HG03439 (cell line): ENCODE measurements around the gene PDCD1LG2.

Experiments used
- ATAC-seq: cut with Tn5 transposase; IDR thresholded peaks from one replicate; pipeline ENCODE4 v1.9.1; 2021; ENCODE audit warnings: mild to moderate bottlenecking, moderate library complexity; ENCODE audit not compliant: unreplicated experiment

Gene PDCD1LG2

GRCh38 chr9:5608298-5609225, 98.2 kb downstream of the PDCD1LG2 start:
- ATAC-seq, result peak; percentile 62

DNA sequence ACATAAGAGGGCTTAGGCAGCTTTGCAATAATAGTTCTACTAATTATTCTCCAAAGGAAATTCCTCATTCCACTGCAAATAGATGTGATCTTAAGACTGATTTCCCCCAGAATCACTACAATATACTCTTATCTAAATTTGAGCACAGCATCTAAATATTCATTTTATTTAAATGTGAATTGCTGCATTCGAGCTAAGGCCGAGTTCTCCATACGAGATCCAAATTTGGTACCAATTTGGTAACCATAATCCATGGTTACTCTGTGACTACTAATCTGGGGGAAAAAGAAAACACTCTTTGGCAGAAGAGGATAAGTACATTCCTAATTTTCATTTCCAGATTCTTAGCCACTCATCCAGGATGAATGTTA, 98.9 kb downstream of the PDCD1LG2 start:
- ATAC-seq, result no peak

DNA sequence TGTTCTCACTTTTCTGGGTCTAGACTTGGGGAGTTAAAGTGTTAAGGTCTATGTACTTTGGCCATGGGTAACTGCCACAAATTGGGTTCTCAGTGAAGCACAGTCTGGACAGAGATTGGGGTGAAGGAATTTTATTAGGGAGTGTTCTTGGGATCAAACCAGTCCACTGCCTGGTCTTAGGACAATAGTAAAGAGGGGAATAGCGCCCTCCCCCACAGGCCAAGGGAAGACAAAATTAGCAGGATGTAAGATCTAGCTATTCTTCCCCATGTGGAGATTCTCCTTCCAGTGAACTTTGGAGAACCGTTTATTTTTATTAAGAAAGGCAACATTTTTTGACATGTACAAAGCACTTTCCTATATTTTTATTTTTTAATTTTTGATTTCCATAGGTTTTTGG, 100.2 kb downstream of the PDCD1LG2 start:
- no peak for ATAC-seq

- ATAC-seq, result no peak
Observed at GRCh38 chr9:5611321-5612184, 101.2 kb downstream of the PDCD1LG2 start.

GRCh38 chr9:5612185-5612530, 101.8 kb downstream of the PDCD1LG2 start:
- no peak for ATAC-seq

DNA sequence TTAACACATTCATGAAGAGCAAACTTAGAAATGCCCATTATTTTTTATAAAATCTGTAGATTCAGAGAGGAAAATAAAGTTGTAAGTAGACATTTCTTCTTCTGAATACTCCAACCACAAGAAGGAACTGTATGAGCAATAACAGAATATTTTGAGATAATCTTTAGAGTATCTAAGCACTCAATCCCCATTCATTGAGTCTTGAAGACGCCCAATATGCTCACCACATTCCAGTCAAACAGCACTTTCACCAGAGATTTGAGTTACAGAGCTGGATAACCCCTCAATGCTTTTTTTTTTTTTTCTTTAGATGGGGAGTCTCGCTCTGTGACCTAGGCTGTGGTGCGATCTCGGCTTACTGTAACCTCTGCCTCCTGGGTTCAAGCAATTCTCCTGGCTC, 103.9 kb downstream of the PDCD1LG2 start:
- ATAC-seq, result no peak

GRCh38 chr9:5614985-5615384, 104.7 kb downstream of the PDCD1LG2 start:
- ATAC-seq, result no peak

DNA sequence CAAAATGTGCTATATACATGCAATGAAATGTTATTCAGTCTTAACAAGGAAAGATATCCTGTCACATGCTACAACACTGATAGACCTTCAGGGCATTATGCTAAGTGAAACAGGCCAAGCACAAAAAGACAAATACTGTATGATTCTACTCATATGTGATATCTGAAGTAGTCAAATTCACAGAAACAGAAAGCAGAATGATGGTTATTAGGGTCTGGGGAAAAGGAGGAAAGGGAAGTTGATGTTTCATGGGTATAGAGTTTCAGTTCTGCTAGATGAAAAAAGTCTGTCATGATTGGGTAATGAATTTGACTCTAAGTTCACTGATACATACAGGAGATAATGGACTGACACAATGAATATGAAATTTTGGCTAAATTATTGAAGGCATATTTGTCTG, 107.4 kb downstream of the PDCD1LG2 start:
- peak; percentile 83 for ATAC-seq

- no peak for ATAC-seq
Observed at GRCh38 chr9:5620494-5620893, 110.2 kb downstream of the PDCD1LG2 start.
